IMR-90 (cell line): ENCODE measurements around the gene DPY19L1. TPM values are rescaled to one million over a fixed set of nuclear protein-coding genes. Genes with fewer than 3 reads are reported as not detected.

Experiments used
- ATAC-seq: fragments of 200-7000 bp; cut with Tn5 transposase; 2 replicates; pipeline ENCODE4 v1.9.1; 2020; ENCODE audit warnings: low read depth, mild to moderate bottlenecking, moderate library complexity
- BruUV-seq: library from RNA; stranded (reverse); fragments of 400-500 nt; replicated peaks from 2 replicates; lab custom pipeline; 2021; lab: Mats Ljungman, UMichigan
- CTCF ChIA-PET: fragments of 300-600 bp; formaldehyde crosslinking; extraction: SDS; loops from one replicate; lab custom pipeline; 2021; ENCODE audit warnings: antibody characterized with exemption; lab: Yijun Ruan, JAX
- POLR2A ChIA-PET: fragments of 300-600 bp; sonication (Branson Sonifier 250); formaldehyde crosslinking; loops from one replicate; lab custom pipeline; 2022; ENCODE audit warnings: antibody characterized with exemption; ENCODE audit not compliant: unreplicated experiment; lab: Charles Lee
- DNase-seq: peaks from one replicate; pipeline ENCODE4 v3.0.0; 2013
- H2AFZ ChIP-seq: replicated peaks from 2 replicates; pipeline ENCODE3; 2013; ENCODE audit warnings: low read length, mild to moderate bottlenecking; ENCODE audit not compliant: poor library complexity
- H2AK5ac ChIP-seq: 2 replicates; pipeline ENCODE4 v1.6.1; 2013; ENCODE audit warnings: low read depth, low read length, inconsistent platforms
- H2AK9ac ChIP-seq: replicated peaks from 2 replicates; pipeline ENCODE3; 2013; ENCODE audit warnings: mild to moderate bottlenecking, low read depth, low read length, moderate library complexity; ENCODE audit not compliant: poor library complexity
- H2BK120ac ChIP-seq: 2 replicates; pipeline ENCODE4 v1.6.1; 2013; ENCODE audit warnings: low read depth, low read length, inconsistent platforms
- H2BK15ac ChIP-seq: 3 replicates; pipeline ENCODE4 v1.6.1; 2013; ENCODE audit warnings: low read depth, low read length, inconsistent platforms
- H2BK20ac ChIP-seq: 2 replicates; pipeline ENCODE4 v1.6.1; 2013; ENCODE audit warnings: low read depth, mild to moderate bottlenecking, inconsistent platforms, low read length, moderate library complexity
- H2BK5ac ChIP-seq: 2 replicates; pipeline ENCODE4 v1.6.1; 2013; ENCODE audit warnings: mild to moderate bottlenecking, low read depth, low read length, inconsistent platforms; ENCODE audit not compliant: poor library complexity, severe bottlenecking
- H3K14ac ChIP-seq: replicated peaks from 2 replicates; pipeline ENCODE4 v1.6.1; 2013; ENCODE audit warnings: low read depth, low read length, inconsistent platforms
- H3K18ac ChIP-seq: 2 replicates; pipeline ENCODE4 v1.6.1; 2013; ENCODE audit warnings: low read depth, low read length, control low read depth
- H3K23ac ChIP-seq: 2 replicates; pipeline ENCODE4 v1.6.1; 2013; ENCODE audit warnings: low read depth, low read length, inconsistent platforms
- H3K27ac ChIP-seq: 2 replicates; pipeline ENCODE4 v1.5.1; 2013; ENCODE audit warnings: mild to moderate bottlenecking, control low read depth, low read length; ENCODE audit not compliant: insufficient read depth
- H3K27me3 ChIP-seq: 2 replicates; pipeline ENCODE4 v1.6.1; 2013; ENCODE audit warnings: low read length; ENCODE audit not compliant: control insufficient read depth, insufficient read depth
- H3K36me3 ChIP-seq: 2 replicates; pipeline ENCODE4 v1.6.1; 2013; ENCODE audit warnings: low read length, mixed read lengths; ENCODE audit not compliant: control insufficient read depth, insufficient read depth
- H3K4ac ChIP-seq: 2 replicates; pipeline ENCODE4 v1.6.1; 2013; ENCODE audit warnings: low read depth, low read length, inconsistent platforms
- H3K4me1 ChIP-seq: 2 replicates; pipeline ENCODE4 v1.6.1; 2013; ENCODE audit warnings: low read length, mixed read lengths; ENCODE audit not compliant: control insufficient read depth, insufficient read depth
- H3K4me2 ChIP-seq: 2 replicates; pipeline ENCODE4 v1.6.1; 2013; ENCODE audit warnings: low read depth, mild to moderate bottlenecking, control low read depth, low read length, moderate library complexity
- H3K4me3 ChIP-seq: 2 replicates; pipeline ENCODE4 v1.5.1; 2013; ENCODE audit warnings: low read depth, mild to moderate bottlenecking, control low read depth, low read length, moderate library complexity; ENCODE audit not compliant: insufficient read depth
- H3K56ac ChIP-seq: 2 replicates; pipeline ENCODE4 v1.6.1; 2013; ENCODE audit warnings: low read length, inconsistent platforms; ENCODE audit not compliant: insufficient read depth; ENCODE audit errors: extremely low read depth
- H3K79me1 ChIP-seq, 2 experiments: 2 replicates each; pipeline ENCODE4 v1.6.1; 2013; ENCODE audit warnings: low read length in 2 of 2, inconsistent platforms in 1 of 2, low read depth in 1 of 2
- H3K9ac ChIP-seq: 2 replicates; pipeline ENCODE4 v1.6.1; 2013; ENCODE audit warnings: low read depth, low read length, control low read depth
- H3K9me1 ChIP-seq: 2 replicates; pipeline ENCODE4 v1.6.1; 2013; ENCODE audit warnings: low read length, inconsistent platforms; ENCODE audit not compliant: insufficient read depth
- H3K9me3 ChIP-seq: 2 replicates; pipeline ENCODE4 v1.6.1; 2013; ENCODE audit warnings: low read length; ENCODE audit not compliant: control insufficient read depth, insufficient read depth
- H4K20me1 ChIP-seq: 2 replicates; pipeline ENCODE4 v1.6.1; 2013; ENCODE audit warnings: low read length, inconsistent platforms; ENCODE audit not compliant: insufficient read depth
- H4K5ac ChIP-seq: 2 replicates; pipeline ENCODE4 v1.6.1; 2013; ENCODE audit warnings: mild to moderate bottlenecking, low read depth, low read length, control low read depth
- H4K8ac ChIP-seq, 2 experiments: 2 replicates each; pipeline ENCODE4 v1.6.1; 2013; ENCODE audit warnings: low read depth in 2 of 2, low read length in 2 of 2, control low read depth in 1 of 2, inconsistent platforms in 1 of 2
- H4K91ac ChIP-seq: 2 replicates; pipeline ENCODE4 v1.6.1; 2013; ENCODE audit warnings: low read depth, low read length, inconsistent platforms; ENCODE audit not compliant: insufficient read depth
- CEBPB ChIP-seq: IDR thresholded peaks from 2 replicates; pipeline ENCODE4 v1.6.1; 2012; ENCODE audit warnings: low read depth, low read length, improper control_type of control experiment
- CHD1 ChIP-seq: IDR thresholded peaks from 2 replicates; pipeline ENCODE4 v1.6.1; 2012; ENCODE audit warnings: low read depth, low read length, improper control_type of control experiment
- CTCF ChIP-seq: conservative IDR thresholded peaks from 2 replicates; pipeline ENCODE4 v1.5.1; 2012; ENCODE audit warnings: mild to moderate bottlenecking, low read depth, low read length, improper control_type of control experiment
- ELK1 ChIP-seq: fragments of 150-350 bp; IDR thresholded peaks from 2 replicates; pipeline ENCODE4 v1.6.1; 2016; ENCODE audit warnings: low read depth, mild to moderate bottlenecking, low read length, moderate library complexity, borderline replicate concordance
- FOS ChIP-seq: fragments of 150-350 bp; IDR thresholded peaks from 2 replicates; pipeline ENCODE4 v1.6.1; 2016; ENCODE audit warnings: low read depth, low read length
- MAZ ChIP-seq: IDR thresholded peaks from 2 replicates; pipeline ENCODE4 v1.6.1; 2012; ENCODE audit warnings: low read depth, mild to moderate bottlenecking, low read length, improper control_type of control experiment, moderate library complexity, borderline replicate concordance
- MXI1 ChIP-seq: IDR thresholded peaks from 2 replicates; pipeline ENCODE4 v1.6.1; 2012; ENCODE audit warnings: low read depth, mild to moderate bottlenecking, low read length, moderate library complexity, borderline replicate concordance
- POLR2A ChIP-seq: IDR thresholded peaks from 2 replicates; pipeline ENCODE4 v1.6.1; 2012; ENCODE audit warnings: mild to moderate bottlenecking, low read depth, low read length
- RAD21 ChIP-seq: IDR thresholded peaks from 2 replicates; pipeline ENCODE4 v1.6.1; 2012; ENCODE audit warnings: low read length, improper control_type of control experiment
- RCOR1 ChIP-seq: IDR thresholded peaks from 2 replicates; pipeline ENCODE4 v1.6.1; 2012; ENCODE audit warnings: mild to moderate bottlenecking, low read length, improper control_type of control experiment; ENCODE audit not compliant: insufficient replicate concordance
- RFX5 ChIP-seq: IDR thresholded peaks from 2 replicates; pipeline ENCODE4 v1.8.0; 2012; ENCODE audit warnings: low read depth, mild to moderate bottlenecking, low read length, moderate library complexity
- USF2 ChIP-seq: fragments of 150-350 bp; IDR thresholded peaks from 2 replicates; pipeline ENCODE4 v1.6.1; 2017; ENCODE audit warnings: mild to moderate bottlenecking, antibody characterized with exemption, low read length, low read depth
- WGBS, 2 experiments: methylation state at CpG; one replicate each; pipeline versions ENCODE4 v1.1.5 to v1.1.7; 2013; ENCODE audit warnings: missing lambda C conversion rate in 2 of 2; ENCODE audit not compliant: insufficient read length in 1 of 2; ENCODE audit errors: extremely low coverage in 2 of 2; 5-methylcytosine and 5-hydroxymethylcytosine counted together
- dilution Hi-C: fragments of 300-500 bp; cut with HindIII; formaldehyde crosslinking; loops from one replicate; pipeline ENCODE4 v1.14.3; 2018; ENCODE audit warnings: low sequenced_read_pairs; ENCODE audit not compliant: unreplicated experiment
- in situ Hi-C: fragments of 300-500 bp; cut with MboI; formaldehyde crosslinking; loops from 3 replicates; pipeline ENCODE4 v1.14.3; 2019; ENCODE audit warnings: low sequenced_read_pairs, inconsistent platforms, mixed read lengths
- intact Hi-C: fragments of 100-400 bp; cut with micrococcal nuclease; formaldehyde crosslinking; loops from 2 replicates; pipeline ENCODE4 v1.10.0; 2022
- polyA plus RNA-seq, 3 experiments: library from polyadenylated mRNA; depleted of rRNA; stranded (reverse); fragments of >200 nt; gene quantifications; 2 replicates each; pipeline ENCODE4 v1.2.3, GENCODE V29; 2012; ENCODE audit warnings: low replicate concordance in 1 of 3
- total RNA-seq: library from RNA; depleted of rRNA; stranded (reverse); fragments of >200 nt; gene quantifications from 2 replicates; pipeline ENCODE4 v1.2.3, GENCODE V29; 2012

Gene DPY19L1
- total and polyA plus RNA-seq, 2 of the 4 experiments (the other 2 are of a cell fraction) = 12.1 to 12.2 TPM

- Histone ChIP-seq H3K9ac (no peak overlapping the region), H3K9me1 (no peaks in the 10 kb centered on the region), H3K4ac (no peak overlapping the region), H3K56ac (no peak overlapping the region), H2BK5ac (no peak overlapping the region), H2BK20ac (no peak overlapping the region), H4K20me1 (no peaks in the 10 kb centered on the region), H3K14ac (no peak overlapping the region), H3K27me3 (no peaks in the 10 kb centered on the region), H2AK9ac (no peak overlapping the region), H3K4me1 (no peaks in the 10 kb centered on the region), H2AK5ac (no peak overlapping the region), H3K23ac (no peak overlapping the region), H2AFZ (no peak overlapping the region), H3K9me3 (no peaks in the 10 kb centered on the region), H3K4me2 (no peak overlapping the region), H3K4me3 (no peak overlapping the region), H2BK120ac (no peak overlapping the region), H4K8ac (no peak overlapping the region), H3K36me3 (no peaks in the 10 kb centered on the region), H3K27ac (no peak overlapping the region), H3K18ac (no peak overlapping the region), H4K5ac (no peak overlapping the region), H4K91ac (no peak overlapping the region), H2BK15ac (no peak overlapping the region), H3K79me1 (no peaks in the 10 kb centered on the region)
- TF ChIP-seq POLR2A = no peak
- TF ChIP-seq MXI1 = no peak
- no peak for TF ChIP-seq RCOR1
- TF ChIP-seq ELK1 = no peak
- no peak for TF ChIP-seq USF2
- no peak for TF ChIP-seq CHD1
- TF ChIP-seq CEBPB = no peak
- no peak for TF ChIP-seq MAZ
- no peak for TF ChIP-seq CTCF
- TF ChIP-seq FOS = no peak
- no peak for TF ChIP-seq RFX5
- no peak for TF ChIP-seq RAD21
- no TSS peak for BruUV-seq
- ChIA-PET POLR2A (no interaction called here), CTCF (no interaction called here)
- in situ Hi-C loops (no loop called here), intact Hi-C loops (no loop called here), dilution Hi-C loops (no loop called here)
- no peak for ATAC-seq
- WGBS, 2 experiments = no CpG with 5 or more reads among the region's 4 CpGs
- no peak for DNase-seq
Observed at GRCh38 chr7:34904987-34905386, 132.3 kb downstream of the DPY19L1 start.
